Measurements from ENCODE around the gene HDAC2. TPM values are rescaled to one million over a fixed set of nuclear protein-coding genes. Genes with fewer than 3 reads are reported as not detected.

The HDAC2 gene
- total and polyA plus RNA-seq, 2 of the 13 experiments (the other 11 are each of a cell fraction or from before 2014, with no cell fraction given), result 99.6 to 114 TPM

DNA sequence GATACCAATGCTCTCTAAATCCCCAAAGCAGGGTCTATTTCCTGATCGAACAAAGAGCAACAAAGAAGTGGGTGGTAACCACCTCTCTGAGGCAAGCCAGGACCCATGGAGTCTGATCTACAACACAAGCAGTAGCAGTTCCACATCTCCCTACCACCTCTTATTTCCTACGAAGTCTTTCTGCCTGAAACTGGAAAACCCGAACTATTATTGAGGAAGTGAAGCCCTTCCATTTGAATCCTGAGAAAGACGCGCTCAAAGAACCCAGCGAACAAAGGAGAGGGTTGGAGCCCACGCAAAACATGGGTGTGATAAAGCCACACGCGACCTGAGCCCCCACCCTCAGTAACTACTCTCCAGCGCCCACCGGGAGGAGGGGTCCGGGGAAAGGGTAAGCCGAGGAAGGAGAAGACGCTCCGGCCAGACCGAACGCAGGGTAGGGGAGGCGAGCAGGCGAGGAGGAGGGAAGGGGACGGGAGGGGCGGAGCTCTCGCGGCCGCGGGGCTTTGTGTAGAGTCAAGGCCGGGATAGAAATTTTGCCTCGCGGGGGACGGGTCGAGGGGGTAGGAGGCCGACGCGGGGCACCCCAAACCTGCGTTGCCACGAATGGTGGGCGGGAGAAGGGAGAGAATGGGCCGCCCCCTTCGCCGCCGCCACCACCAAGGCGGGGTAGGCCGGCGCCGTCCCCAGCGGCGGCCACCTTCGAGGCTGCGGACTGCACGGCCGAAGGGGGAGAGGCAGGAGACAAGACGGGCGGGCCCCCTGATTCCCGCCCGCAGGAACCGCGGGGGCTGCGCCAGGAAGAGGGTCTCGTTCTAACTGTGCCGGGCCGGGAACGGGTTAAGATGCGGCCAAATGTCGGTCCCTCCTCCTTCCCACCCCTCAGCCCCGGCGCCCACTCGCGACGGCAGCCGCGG lies 802 bp downstream of the HDAC2 start (continued):
- no peak for TF ChIP-seq TP53 (CRISPR knock-in tag; conservative IDR thresholded peaks at IDR 0.05)
- peak; percentile 27; the same call in 1 of the 2 replicates for TF ChIP-seq ZFX (CRISPR knock-in tag; IDR thresholded peaks at IDR 0.05; ENCODE audit: low read depth)
- no peak for TF ChIP-seq MAFF (IDR thresholded peaks at IDR 0.05; ENCODE audit: low read depth, low read length)
- no peak for TF ChIP-seq CREB1 (IDR thresholded peaks at IDR 0.05)
- TF ChIP-seq CREB1 (CRISPR knock-in tag; IDR thresholded peaks at IDR 0.05), result no peak
- no peak for TF ChIP-seq ZNF777 (CRISPR knock-in tag; IDR thresholded peaks at IDR 0.05)
- TF ChIP-seq ZNF75D (CRISPR knock-in tag; IDR thresholded peaks at IDR 0.05; ENCODE audit: borderline replicate concordance), result peak; percentile 0; the same call in 1 of the 2 replicates
- TF ChIP-seq ZNF550 (CRISPR knock-in tag; IDR thresholded peaks at IDR 0.05; ENCODE audit: borderline replicate concordance), result no peak
- TF ChIP-seq, protein P1, sequence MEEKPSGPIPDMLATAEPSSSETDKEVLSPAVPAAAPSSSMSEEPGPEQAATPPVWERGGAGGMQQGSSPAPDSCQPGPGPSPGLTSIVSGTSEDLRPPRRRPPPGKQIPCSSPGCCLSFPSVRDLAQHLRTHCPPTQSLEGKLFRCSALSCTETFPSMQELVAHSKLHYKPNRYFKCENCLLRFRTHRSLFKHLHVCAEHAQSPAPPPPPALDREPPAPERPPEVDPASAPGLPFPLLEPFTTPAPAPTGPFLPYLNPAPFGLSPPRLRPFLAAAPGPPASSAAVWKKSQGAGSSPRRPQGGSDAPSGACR (CRISPR knock-in tag; IDR thresholded peaks at IDR 0.05), result 0 out of 2 replicates have a peak, but pooled peaks have one; percentile 42
- TF ChIP-seq ZSCAN12 (CRISPR knock-in tag; IDR thresholded peaks at IDR 0.05), result no peak
- TF ChIP-seq ASH2L (IDR thresholded peaks at IDR 0.05; ENCODE audit: insufficient read length, low read depth, low read length), result no peak
- TF ChIP-seq, protein P2, sequence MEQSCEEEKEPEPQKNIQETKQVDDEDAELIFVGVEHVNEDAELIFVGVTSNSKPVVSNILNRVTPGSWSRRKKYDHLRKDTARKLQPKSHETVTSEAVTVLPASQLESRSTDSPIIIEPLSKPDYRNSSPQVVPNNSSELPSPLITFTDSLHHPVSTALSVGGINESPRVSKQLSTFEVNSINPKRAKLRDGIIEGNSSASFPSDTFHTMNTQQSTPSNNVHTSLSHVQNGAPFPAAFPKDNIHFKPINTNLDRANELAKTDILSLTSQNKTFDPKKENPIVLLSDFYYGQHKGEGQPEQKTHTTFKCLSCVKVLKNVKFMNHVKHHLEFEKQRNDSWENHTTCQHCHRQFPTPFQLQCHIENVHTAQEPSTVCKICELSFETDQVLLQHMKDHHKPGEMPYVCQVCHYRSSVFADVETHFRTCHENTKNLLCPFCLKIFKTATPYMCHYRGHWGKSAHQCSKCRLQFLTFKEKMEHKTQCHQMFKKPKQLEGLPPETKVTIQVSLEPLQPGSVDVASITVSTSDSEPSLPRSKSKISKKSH (CRISPR knock-in tag; IDR thresholded peaks at IDR 0.05; ENCODE audit: borderline replicate concordance), result 0 out of 2 replicates have a peak, but pooled peaks have one; percentile 18
- no peak for TF ChIP-seq NFYC (CRISPR knock-in tag; IDR thresholded peaks at IDR 0.05)
- TF ChIP-seq, protein P3, sequence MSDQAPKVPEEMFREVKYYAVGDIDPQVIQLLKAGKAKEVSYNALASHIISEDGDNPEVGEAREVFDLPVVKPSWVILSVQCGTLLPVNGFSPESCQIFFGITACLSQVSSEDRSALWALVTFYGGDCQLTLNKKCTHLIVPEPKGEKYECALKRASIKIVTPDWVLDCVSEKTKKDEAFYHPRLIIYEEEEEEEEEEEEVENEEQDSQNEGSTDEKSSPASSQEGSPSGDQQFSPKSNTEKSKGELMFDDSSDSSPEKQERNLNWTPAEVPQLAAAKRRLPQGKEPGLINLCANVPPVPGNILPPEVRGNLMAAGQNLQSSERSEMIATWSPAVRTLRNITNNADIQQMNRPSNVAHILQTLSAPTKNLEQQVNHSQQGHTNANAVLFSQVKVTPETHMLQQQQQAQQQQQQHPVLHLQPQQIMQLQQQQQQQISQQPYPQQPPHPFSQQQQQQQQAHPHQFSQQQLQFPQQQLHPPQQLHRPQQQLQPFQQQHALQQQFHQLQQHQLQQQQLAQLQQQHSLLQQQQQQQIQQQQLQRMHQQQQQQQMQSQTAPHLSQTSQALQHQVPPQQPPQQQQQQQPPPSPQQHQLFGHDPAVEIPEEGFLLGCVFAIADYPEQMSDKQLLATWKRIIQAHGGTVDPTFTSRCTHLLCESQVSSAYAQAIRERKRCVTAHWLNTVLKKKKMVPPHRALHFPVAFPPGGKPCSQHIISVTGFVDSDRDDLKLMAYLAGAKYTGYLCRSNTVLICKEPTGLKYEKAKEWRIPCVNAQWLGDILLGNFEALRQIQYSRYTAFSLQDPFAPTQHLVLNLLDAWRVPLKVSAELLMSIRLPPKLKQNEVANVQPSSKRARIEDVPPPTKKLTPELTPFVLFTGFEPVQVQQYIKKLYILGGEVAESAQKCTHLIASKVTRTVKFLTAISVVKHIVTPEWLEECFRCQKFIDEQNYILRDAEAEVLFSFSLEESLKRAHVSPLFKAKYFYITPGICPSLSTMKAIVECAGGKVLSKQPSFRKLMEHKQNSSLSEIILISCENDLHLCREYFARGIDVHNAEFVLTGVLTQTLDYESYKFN (CRISPR knock-in tag; conservative IDR thresholded peaks at IDR 0.05), result 0 out of 2 replicates have a peak, but pooled peaks have one; percentile 12
- no peak for TF ChIP-seq STAG1 (CRISPR knock-in tag; IDR thresholded peaks at IDR 0.05)
- TF ChIP-seq MED13 (CRISPR knock-in tag; IDR thresholded peaks at IDR 0.05), result no peak
- TF ChIP-seq ZNF558 (CRISPR knock-in tag; IDR thresholded peaks at IDR 0.05; ENCODE audit: borderline replicate concordance), result peak; percentile 84; the same call in 1 of the 2 replicates
- 0 out of 2 replicates have a peak, but pooled peaks have one; percentile 2 for TF ChIP-seq ZNF556 (CRISPR knock-in tag; IDR thresholded peaks at IDR 0.05; ENCODE audit: borderline replicate concordance)
- 0 out of 2 replicates have a peak, but pooled peaks have one; percentile 19 for TF ChIP-seq FOXK1 (CRISPR knock-in tag; IDR thresholded peaks at IDR 0.05; ENCODE audit: borderline replicate concordance, low read depth)
- no peak for TF ChIP-seq SP140L (CRISPR knock-in tag; IDR thresholded peaks at IDR 0.05; ENCODE audit: borderline replicate concordance)
- TF ChIP-seq ZNF44 (CRISPR knock-in tag; IDR thresholded peaks at IDR 0.05), result no peak
- peak; percentile 26; the same call in 1 of the 2 replicates for TF ChIP-seq HDAC1 (CRISPR knock-in tag; IDR thresholded peaks at IDR 0.05)
- TF ChIP-seq ZNF33B (CRISPR knock-in tag; IDR thresholded peaks at IDR 0.05), result no peak
- TF ChIP-seq ZBTB3 (CRISPR knock-in tag; IDR thresholded peaks at IDR 0.05; ENCODE audit: borderline replicate concordance, low read depth), result no peak
- TF ChIP-seq HDAC2 (CRISPR knock-in tag; IDR thresholded peaks at IDR 0.05), result no peak
